Stomach (tissue), 4 donors: ENCODE measurements around the gene TIMM17A.

Experiments
- CTCF ChIP-seq, 7 experiments: fragments of 450-650 bp in 4 of 7; fragments of 200-600 bp in 3 of 7; sonication (generic) in 3 of 7; IDR thresholded peaks; one replicate each; pipeline ENCODE4 v1.5.1; 2016 to 2019; ENCODE audit warnings: antibody characterized with exemption in 7 of 7, control low read depth in 2 of 7, mild to moderate bottlenecking in 1 of 7
- POLR2A ChIP-seq, 4 donors: fragments of 450-650 bp; IDR thresholded peaks; one replicate each; pipeline ENCODE4 v1.6.1; 2016; ENCODE audit warnings: antibody characterized with exemption in 4 of 4, control low read depth in 2 of 4, mild to moderate bottlenecking in 1 of 4, moderate library complexity in 1 of 4

- TF ChIP-seq POLR2A (IDR thresholded peaks at IDR 0.05) (no peak), CTCF (IDR thresholded peaks at IDR 0.05) (no peak)
Observed at GRCh38 chr1:201958348-201958747, 3.0 kb downstream of the TIMM17A start.
